Stimulated activated CD8-positive, alpha-beta memory T cell treated with anti-CD3 and anti-CD28 coated beads, Interleukin-2, amount 100 ng/mL, for 48 hours (primary cell): ENCODE results near the gene TMEM217.
A peak's percentile ranks its signal among the peaks of the same experiment; 100 is the strongest.
"Not testable (repeated sequence)": the region's sequence is repeated elsewhere in the genome, so short reads cannot be mapped to it uniquely, and the experiment has no call there.

Source experiments
- DNase-seq, 2 donors: peaks; one replicate each; pipeline ENCODE4 v3.0.0-alpha.2; 2020; ENCODE audit warnings: low read depth in 2 of 2

The TMEM217 gene

GRCh38 chr6:37218061-37218460 is 39.9 kb downstream of the TMEM217 start:
- no peak for DNase-seq

- DNase-seq, result no peak
These were observed 45.7 kb downstream of the TMEM217 start for GRCh38 chr6:37212268-37212667.

GRCh38 chr6:37210313-37210968 is 47.5 kb downstream of the TMEM217 start:
- DNase-seq, result peak; percentile 45 to 58

- peak in 1 of 2 donors; percentile 37 for DNase-seq
These were observed 48.3 kb downstream of the TMEM217 start for GRCh38 chr6:37209461-37210205.

- no peak for DNase-seq
These were observed 49.2 kb downstream of the TMEM217 start for GRCh38 chr6:37208793-37209192.

GRCh38 chr6:37207903-37208456 is 50.0 kb downstream of the TMEM217 start:
- peak; percentile 80 to 88 for DNase-seq

GRCh38 chr6:37206622-37207021 is 51.3 kb downstream of the TMEM217 start:
- no peak for DNase-seq

- no peak for DNase-seq
These were observed 52.0 kb downstream of the TMEM217 start for GRCh38 chr6:37205997-37206340.

- DNase-seq, result no peak
These were observed 52.6 kb downstream of the TMEM217 start for GRCh38 chr6:37205175-37205996.

- DNase-seq, result no peak
These were observed 53.8 kb downstream of the TMEM217 start for GRCh38 chr6:37204014-37204751.

GRCh38 chr6:37202788-37203491 is 55.0 kb downstream of the TMEM217 start:
- no peak for DNase-seq

GRCh38 chr6:37201726-37202125 is 56.2 kb downstream of the TMEM217 start:
- no peak for DNase-seq

- DNase-seq, result no peak
These were observed 57.9 kb downstream of the TMEM217 start for GRCh38 chr6:37200085-37200484.

- not testable (repeated sequence) for DNase-seq
These were observed 61.5 kb downstream of the TMEM217 start for GRCh38 chr6:37196451-37196850.

- not testable (repeated sequence) for DNase-seq
These were observed 63.1 kb downstream of the TMEM217 start for GRCh38 chr6:37194886-37195285.

- DNase-seq, result no peak
These were observed 65.3 kb downstream of the TMEM217 start for GRCh38 chr6:37192666-37193065.

GRCh38 chr6:37190159-37190535 is 67.8 kb downstream of the TMEM217 start:
- no peak for DNase-seq

- DNase-seq, result no peak
These were observed 68.9 kb downstream of the TMEM217 start for GRCh38 chr6:37188962-37189510.

- DNase-seq, result no peak
These were observed 70.5 kb downstream of the TMEM217 start for GRCh38 chr6:37187321-37188022.
